HEK293 (cell line): ENCODE measurements around the gene WFDC13.

Experiments
- CTCF ChIA-PET: fragments of 350-600 bp; formaldehyde crosslinking; extraction: SDS; loops from one replicate; lab custom pipeline; 2021; ENCODE audit warnings: antibody characterized with exemption; lab: Yijun Ruan, JAX
- POLR2A ChIA-PET: fragments of 300-600 bp; formaldehyde crosslinking; extraction: SDS; loops from one replicate; lab custom pipeline; 2020; ENCODE audit warnings: antibody characterized with exemption, inconsistent platforms; lab: Yijun Ruan, JAX
- H3K27ac ChIP-seq: fragments of 200-500 bp; sonication (Bioruptor generic); 2 replicates; pipeline ENCODE4 v1.5.1; 2014; ENCODE audit warnings: low read depth, low read length, control low read depth, inconsistent platforms; ENCODE audit errors: extremely low read depth
- H3K36me3 ChIP-seq, 2 experiments: fragments of 200-500 bp in 1 of 2; sonication (Bioruptor generic) in 1 of 2; 1 replicate in 1 of 2; 2 replicates in 1 of 2; pipeline ENCODE4 v1.5.1; 2014 to 2017; ENCODE audit warnings: inconsistent platforms in 2 of 2, low read length in 2 of 2; ENCODE audit not compliant: control insufficient read depth in 2 of 2, insufficient read depth in 1 of 2
- H3K4me1 ChIP-seq: fragments of 200-500 bp; sonication (Bioruptor generic); 2 replicates; pipeline ENCODE4 v1.5.1; 2014; ENCODE audit warnings: mild to moderate bottlenecking, low read length, inconsistent platforms; ENCODE audit not compliant: control insufficient read depth, insufficient read depth
- H3K4me3 ChIP-seq: 2 replicates; pipeline ENCODE4 v1.5.1; 2011; ENCODE audit warnings: low read depth, mild to moderate bottlenecking, control low read depth, low read length, moderate library complexity
- H3K9me3 ChIP-seq: fragments of 200-500 bp; sonication (Bioruptor generic); 2 replicates; pipeline ENCODE4 v1.5.1; 2014; ENCODE audit warnings: low read depth, low read length, inconsistent platforms; ENCODE audit not compliant: control insufficient read depth, insufficient read depth
- BCL11B ChIP-seq: fragments of 450-650 bp; formaldehyde crosslinking; IDR thresholded peaks from 2 replicates; pipeline ENCODE4 v1.5.1; 2016; ENCODE audit warnings: low read depth, missing biosample characterization, missing genetic modification characterization
- HOXC10 ChIP-seq: sonication (generic); formaldehyde crosslinking; IDR thresholded peaks from 2 replicates; pipeline ENCODE4 v1.8.1; 2023; ENCODE audit warnings: mild to moderate bottlenecking, missing genetic modification reagents
- SCRT2 ChIP-seq: fragments of 450-650 bp; formaldehyde crosslinking; IDR thresholded peaks from 2 replicates; pipeline ENCODE4 v1.5.1; 2016; ENCODE audit warnings: missing biosample characterization, missing genetic modification characterization
- SETDB1 ChIP-seq: IDR thresholded peaks from one replicate; pipeline ENCODE4 v1.6.1; 2017; ENCODE audit warnings: mild to moderate bottlenecking, low read length, moderate library complexity, mixed read lengths; ENCODE audit not compliant: insufficient read length
- ZBTB21 ChIP-seq: fragments of 450-650 bp; formaldehyde crosslinking; IDR thresholded peaks from 2 replicates; pipeline ENCODE4 v1.5.1; 2017; ENCODE audit warnings: missing biosample characterization, missing genetic modification characterization
- ZBTB8A ChIP-seq: fragments of 450-650 bp; formaldehyde crosslinking; IDR thresholded peaks from 2 replicates; pipeline ENCODE4 v1.5.1; 2016; ENCODE audit warnings: missing biosample characterization, missing genetic modification characterization
- ZFP41 ChIP-seq: fragments of 450-650 bp; formaldehyde crosslinking; IDR thresholded peaks from 2 replicates; pipeline ENCODE4 v1.5.1; 2016; ENCODE audit warnings: missing biosample characterization, missing genetic modification characterization, borderline replicate concordance
- ZNF121 ChIP-seq: fragments of 450-650 bp; formaldehyde crosslinking; IDR thresholded peaks from 2 replicates; pipeline ENCODE4 v1.5.1; 2016; ENCODE audit warnings: missing biosample characterization, missing genetic modification characterization
- ZNF280D ChIP-seq: fragments of 450-650 bp; formaldehyde crosslinking; IDR thresholded peaks from 2 replicates; pipeline ENCODE4 v1.5.1; 2016; ENCODE audit warnings: missing biosample characterization, missing genetic modification characterization
- ZNF302 ChIP-seq: fragments of 450-650 bp; formaldehyde crosslinking; IDR thresholded peaks from 2 replicates; pipeline ENCODE4 v1.5.1; 2016; ENCODE audit warnings: missing biosample characterization, missing genetic modification characterization, low read depth
- ZNF518A ChIP-seq: fragments of 450-650 bp; formaldehyde crosslinking; conservative IDR thresholded peaks from 2 replicates; pipeline ENCODE4 v1.5.1; 2016; ENCODE audit warnings: low read depth, missing biosample characterization, missing genetic modification characterization
- ZNF530 ChIP-seq: fragments of 450-650 bp; formaldehyde crosslinking; IDR thresholded peaks from 2 replicates; pipeline ENCODE4 v1.5.1; 2016; ENCODE audit warnings: low read depth, missing biosample characterization, missing genetic modification characterization
- ZNF585B ChIP-seq: fragments of 450-650 bp; formaldehyde crosslinking; IDR thresholded peaks from 2 replicates; pipeline ENCODE4 v1.5.1; 2016; ENCODE audit warnings: missing biosample characterization, missing genetic modification characterization
- ZNF596 ChIP-seq: fragments of 450-650 bp; IDR thresholded peaks from 2 replicates; pipeline ENCODE4 v1.5.0; 2018; ENCODE audit warnings: missing biosample characterization, mild to moderate bottlenecking, missing genetic modification characterization, moderate library complexity
- ZNF600 ChIP-seq: fragments of 450-650 bp; formaldehyde crosslinking; IDR thresholded peaks from 2 replicates; pipeline ENCODE4 v1.5.1; 2016; ENCODE audit warnings: missing biosample characterization, missing genetic modification characterization
- ZNF610 ChIP-seq: fragments of 450-650 bp; formaldehyde crosslinking; IDR thresholded peaks from 2 replicates; pipeline ENCODE4 v1.5.1; 2016; ENCODE audit warnings: missing biosample characterization, missing genetic modification characterization, borderline replicate concordance
- ZNF621 ChIP-seq: fragments of 450-650 bp; formaldehyde crosslinking; IDR thresholded peaks from 2 replicates; pipeline ENCODE4 v1.5.1; 2017; ENCODE audit warnings: missing biosample characterization, missing genetic modification characterization
- ZNF658 ChIP-seq: fragments of 450-650 bp; formaldehyde crosslinking; IDR thresholded peaks from 2 replicates; pipeline ENCODE4; 2016; ENCODE audit warnings: missing biosample characterization, missing genetic modification characterization
- ZNF677 ChIP-seq: fragments of 450-650 bp; IDR thresholded peaks from 2 replicates; pipeline ENCODE4 v1.5.0; 2018; ENCODE audit warnings: missing biosample characterization, mild to moderate bottlenecking, missing genetic modification characterization, moderate library complexity
- ZNF692 ChIP-seq: fragments of 450-650 bp; formaldehyde crosslinking; IDR thresholded peaks from 2 replicates; pipeline ENCODE4 v1.5.1; 2016; ENCODE audit warnings: missing biosample characterization, missing genetic modification characterization
- ZNF792 ChIP-seq: fragments of 450-650 bp; formaldehyde crosslinking; IDR thresholded peaks from 2 replicates; pipeline ENCODE4 v1.5.1; 2016; ENCODE audit warnings: missing biosample characterization, missing genetic modification characterization
- TF ChIP-seq, protein P1 (sequence below): fragments of 450-650 bp; formaldehyde crosslinking; IDR thresholded peaks from 2 replicates; pipeline ENCODE4 v1.5.1; 2017; ENCODE audit warnings: missing biosample characterization, mild to moderate bottlenecking, missing genetic modification characterization, moderate library complexity

WFDC13 gene

GRCh38 chr20:45732199-45732598 lies 30.4 kb downstream of the WFDC13 start:
- no peaks in the 10 kb centered on the region for H3K4me1 ChIP-seq
- POLR2A ChIA-PET, result no interaction called here
- CTCF ChIA-PET, result interaction anchor here (0.7 kb wide), 1 partner anchor 256 kb away, joined by 3 read pairs; no protein-coding TSS in a partner anchor
- TF ChIP-seq SETDB1, result peak; percentile 60
- no peak for TF ChIP-seq ZNF658 (tag by site-specific recombination)
- TF ChIP-seq, protein P1, sequence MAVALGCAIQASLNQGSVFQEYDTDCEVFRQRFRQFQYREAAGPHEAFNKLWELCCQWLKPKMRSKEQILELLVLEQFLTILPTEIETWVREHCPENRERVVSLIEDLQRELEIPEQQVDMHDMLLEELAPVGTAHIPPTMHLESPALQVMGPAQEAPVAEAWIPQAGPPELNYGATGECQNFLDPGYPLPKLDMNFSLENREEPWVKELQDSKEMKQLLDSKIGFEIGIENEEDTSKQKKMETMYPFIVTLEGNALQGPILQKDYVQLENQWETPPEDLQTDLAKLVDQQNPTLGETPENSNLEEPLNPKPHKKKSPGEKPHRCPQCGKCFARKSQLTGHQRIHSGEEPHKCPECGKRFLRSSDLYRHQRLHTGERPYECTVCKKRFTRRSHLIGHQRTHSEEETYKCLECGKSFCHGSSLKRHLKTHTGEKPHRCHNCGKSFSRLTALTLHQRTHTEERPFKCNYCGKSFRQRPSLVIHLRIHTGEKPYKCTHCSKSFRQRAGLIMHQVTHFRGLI (tag by site-specific recombination), result no peak
- H3K9me3 ChIP-seq, result no peaks in the 10 kb centered on the region
- no peaks in the 10 kb centered on the region for H3K36me3 ChIP-seq
- no peak overlapping the region for H3K4me3 ChIP-seq
- no peak overlapping the region for H3K27ac ChIP-seq

DNA sequence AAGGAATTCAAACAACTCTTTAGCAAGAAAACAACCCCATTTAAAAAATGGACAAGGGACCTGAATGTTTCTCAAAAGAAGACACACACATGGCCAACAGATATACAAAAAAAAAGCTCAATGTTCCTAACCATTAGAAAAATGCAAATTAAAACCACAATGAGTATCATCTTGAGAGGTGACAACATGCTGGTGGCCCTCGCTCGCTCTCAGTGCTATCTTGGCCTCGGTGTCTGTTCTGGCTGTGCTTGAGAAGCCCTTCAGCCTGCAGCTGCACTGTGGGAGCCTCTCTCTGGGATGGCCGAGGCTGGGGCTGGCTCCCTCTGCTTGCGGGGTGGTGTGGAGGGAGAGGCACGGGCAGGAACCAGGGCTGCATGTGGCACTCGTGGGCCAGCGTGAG lies 33.7 kb downstream of the WFDC13 start:
- no peaks in the 10 kb centered on the region for H3K9me3 ChIP-seq
- H3K27ac ChIP-seq, result no peak overlapping the region
- CTCF ChIA-PET, result interaction anchor here (0.7 kb wide), 1 partner anchor 341 kb away, joined by 3 read pairs; no protein-coding TSS in a partner anchor
- TF ChIP-seq ZNF280D, result 0 out of 2 replicates have a peak, but pooled peaks have one; percentile 19
- no peak for TF ChIP-seq ZFP41 (tag by site-specific recombination)
- no peak for TF ChIP-seq ZNF302
- no peaks in the 10 kb centered on the region for H3K4me1 ChIP-seq
- no peak overlapping the region for H3K4me3 ChIP-seq
- no peaks in the 10 kb centered on the region for H3K36me3 ChIP-seq
- POLR2A ChIA-PET, result no interaction called here

DNA sequence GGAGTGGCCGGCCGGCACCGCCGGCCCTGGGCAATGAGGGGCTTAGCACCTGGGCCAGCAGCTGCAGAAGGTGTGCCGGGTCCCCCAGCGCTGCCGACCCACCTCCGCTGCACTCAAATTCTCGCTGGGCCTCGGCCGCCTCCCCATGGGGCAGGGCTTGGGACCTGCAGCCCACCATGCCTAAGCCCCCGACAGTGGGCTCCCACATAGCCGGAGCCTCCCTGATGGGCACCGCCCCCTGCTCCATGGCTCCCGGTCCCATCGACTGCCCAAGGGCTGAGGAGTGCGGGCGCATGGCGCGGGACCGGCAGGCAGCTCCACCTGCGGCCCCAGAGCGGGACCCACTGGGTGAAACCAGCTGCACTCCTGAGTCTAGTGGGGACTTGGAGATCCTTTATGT lies 34.1 kb downstream of the WFDC13 start:
- POLR2A ChIA-PET, result no interaction called here
- Histone ChIP-seq H3K27ac (no peak overlapping the region), H3K4me1 (no peaks in the 10 kb centered on the region), H3K36me3 (no peaks in the 10 kb centered on the region), H3K4me3 (no peak overlapping the region), H3K9me3 (no peaks in the 10 kb centered on the region)
- CTCF ChIA-PET, result no interaction called here
- TF ChIP-seq ZNF585B (tag by site-specific recombination), result no peak
- no peak for TF ChIP-seq ZNF792 (tag by site-specific recombination)
- no peak for TF ChIP-seq ZNF677
- no peak for TF ChIP-seq ZBTB21 (tag by site-specific recombination)
- no peak for TF ChIP-seq ZNF600 (tag by site-specific recombination)
- TF ChIP-seq ZBTB8A (tag by site-specific recombination), result no peak
- no peak for TF ChIP-seq ZNF621 (tag by site-specific recombination)
- TF ChIP-seq ZNF530 (tag by site-specific recombination), result no peak
- TF ChIP-seq HOXC10 (CRISPR knock-in tag), result no peak
- no peak for TF ChIP-seq SCRT2 (tag by site-specific recombination)
- TF ChIP-seq ZNF692 (tag by site-specific recombination), result no peak
- no peak for TF ChIP-seq ZNF518A (tag by site-specific recombination)
- TF ChIP-seq ZNF596, result no peak
- no peak for TF ChIP-seq BCL11B
- no peak for TF ChIP-seq ZNF610 (tag by site-specific recombination)
- TF ChIP-seq ZNF121 (tag by site-specific recombination), result no peak
